Measurements from ENCODE around the gene MESP2. TPM values are rescaled to one million over a fixed set of nuclear protein-coding genes. Genes with fewer than 3 reads are reported as not detected.

MESP2 gene
- total and polyA plus RNA-seq, 2 of the 8 experiments (the other 6 are each of a cell fraction or from before 2014, with no cell fraction given) = 0.35 to 0.80 TPM

- H3K9ac ChIP-seq (replicated peaks in 1 of 4; ENCODE audit: extremely low read depth in 1 of 4, low read depth in 3 of 4, low read length in 3 of 4) = no peak overlapping the region; a peak in 1 of 7 replicates
- no peak overlapping the region for H4K91ac ChIP-seq (replicated peaks; ENCODE audit: insufficient read length, low read length)
- DNase-seq (ENCODE audit: low read depth in 1 of 2, low spot score in 2 of 2) = no peak
- H3K4me2 ChIP-seq (ENCODE audit: insufficient read depth in 1 of 2, low read depth in 2 of 2, low read length in 2 of 2) = peak overlapping the region; percentile 62 to 72
- peaks cover 0 to 2% of the 10 kb centered on the region in 2 experiments for H4K20me1 ChIP-seq (replicated peaks in 1 of 2; ENCODE audit: control insufficient read depth in 1 of 2, insufficient read depth in 2 of 2, low read length in 2 of 2)
- ChIA-PET CTCF (ENCODE audit: partially characterized antibody) (interaction anchor here (0.7 to 3.0 kb wide), 4 partner anchors 38 to 76 kb away, joined by 3 to 7 read pairs (median 3); partner anchors contain the start of gene MESP2), POLR2A (ENCODE audit: partially characterized antibody) (interaction anchor here (1.1 to 1.4 kb wide), 3 partner anchors 11 to 80 kb away, joined by 3 to 4 read pairs (median 3); partner anchors contain the start of gene AP3S2)
- no peak overlapping the region for H4K5ac ChIP-seq (ENCODE audit: insufficient read length, low read depth, low read length)
- peak overlapping the region in 3 of 4 experiments; percentile 3 to 85 (median 56); a peak in 5 of 8 replicates for H3K4me3 ChIP-seq (ENCODE audit: extremely low read depth in 1 of 4, insufficient read depth in 2 of 4, low read depth in 3 of 4, low read length in 4 of 4)
- H3K56ac ChIP-seq (replicated peaks; ENCODE audit: insufficient read length, low read depth, low read length) = no peak overlapping the region
- no peak overlapping the region for H2AFZ ChIP-seq (ENCODE audit: low read length)
- H2AK5ac ChIP-seq (ENCODE audit: low read depth, low read length) = no peak overlapping the region
- H3K4me1 ChIP-seq (replicated peaks in 1 of 4; ENCODE audit: control insufficient read depth in 3 of 4, insufficient read depth in 4 of 4, low read length in 3 of 4) = peaks cover 0 to 6% (median 2%) of the 10 kb centered on the region in 4 experiments; a peak in 2 of 7 replicates
- H2BK12ac ChIP-seq (ENCODE audit: low read depth, low read length) = no peak overlapping the region
- H3K18ac ChIP-seq (ENCODE audit: extremely low read depth, low read length) = no peak overlapping the region
- no peaks in the 10 kb centered on the region for H3K36me3 ChIP-seq (ENCODE audit: control insufficient read depth in 2 of 4, insufficient read depth in 4 of 4, low read length in 3 of 4)
- H2BK15ac ChIP-seq (ENCODE audit: low read length) = no peak overlapping the region
- peaks cover 2% of the 10 kb centered on the region; the same call in 1 of the 2 replicates for H3K23me2 ChIP-seq (ENCODE audit: low read depth, low read length)
- no peak overlapping the region for H3K4ac ChIP-seq (replicated peaks; ENCODE audit: insufficient read length, low read depth, low read length)
- H4K8ac ChIP-seq (ENCODE audit: extremely low read depth, insufficient read depth, low read length) = no peak overlapping the region
- peaks cover 5 to 35% (median 27%) of the 10 kb centered on the region in 4 experiments for H3K27me3 ChIP-seq (replicated peaks in 1 of 4; ENCODE audit: control insufficient read depth in 3 of 4, extremely low read depth in 1 of 4, insufficient read depth in 3 of 4, low read length in 3 of 4)
- peaks cover 0 to 7% of the 10 kb centered on the region in 2 experiments; a peak in 2 of 4 replicates for H3K9me3 ChIP-seq (ENCODE audit: insufficient read depth in 2 of 2, low read depth in 1 of 2, low read length in 1 of 2)
- no peak overlapping the region for H3K14ac ChIP-seq (ENCODE audit: insufficient read length)
- no peak overlapping the region for H2BK5ac ChIP-seq (ENCODE audit: low read depth, low read length)
- no peak for FAIRE-seq
- no peak overlapping the region for H2BK20ac ChIP-seq (ENCODE audit: low read length)
- H3K27ac ChIP-seq (ENCODE audit: low read depth, low read length) = no peak overlapping the region
- no peaks in the 10 kb centered on the region for H3K79me2 ChIP-seq (ENCODE audit: control insufficient read depth in 1 of 2, insufficient read depth in 2 of 2, low read length in 2 of 2)
- no peak overlapping the region for H2BK120ac ChIP-seq (replicated peaks; ENCODE audit: low read depth, low read length)
- H3K79me1 ChIP-seq (ENCODE audit: low read depth, low read length) = no peaks in the 10 kb centered on the region
- H3K23ac ChIP-seq (ENCODE audit: insufficient read length) = no peak overlapping the region
- 31% methylated on average over 19 of the region's 56 CpGs; no CpG with 5 or more reads in 1 of the 2 experiments for WGBS, 2 experiments (ENCODE audit: extremely low coverage in 1 of 2, insufficient coverage in 1 of 2, insufficient read length in 1 of 2, insufficient replicate concordance in 2 of 2, low coverage in 1 of 2, low lambda C conversion rate in 2 of 2, missing lambda C conversion rate in 1 of 2)
- TF ChIP-seq SUZ12 (IDR thresholded peaks at IDR 0.05; ENCODE audit: low read length) = peak; percentile 56; the same call in 1 of the 2 replicates
- TF ChIP-seq SRF (IDR thresholded peaks at IDR 0.05; ENCODE audit: low read depth, low read length) = no peak
- no peak for TF ChIP-seq GTF2F1 (IDR thresholded peaks at IDR 0.05; ENCODE audit: borderline replicate concordance, low read depth, low read length)
- TF ChIP-seq SIX5 (IDR thresholded peaks at IDR 0.05; ENCODE audit: low read depth, low read length) = no peak
- no peak for TF ChIP-seq KDM5A (IDR thresholded peaks at IDR 0.05; ENCODE audit: low read length)
- no peak for TF ChIP-seq EGR1 (IDR thresholded peaks at IDR 0.05; ENCODE audit: borderline replicate concordance, low read depth, low read length)
- TF ChIP-seq EZH2 (IDR thresholded peaks at IDR 0.05; ENCODE audit: low read depth, low read length, severe bottlenecking) = peak; percentile 22
- TF ChIP-seq MAX (IDR thresholded peaks at IDR 0.05) = peak; percentile 86
- no peak for TF ChIP-seq TAF7 (optimal IDR thresholded peaks at IDR 0.05; ENCODE audit: borderline replicate concordance, low read depth, low read length)
- TF ChIP-seq RNF2 (IDR thresholded peaks at IDR 0.05; ENCODE audit: borderline replicate concordance, low read depth, low read length, missing control alignments, poor library complexity, severe bottlenecking) = no peak
- TF ChIP-seq E2F6 (IDR thresholded peaks at IDR 0.05) = peak; percentile 91
These were observed 38.1 kb downstream of the MESP2 start for GRCh38 chr15:89814112-89814742.
